Fibroblast of peridontal ligament (primary cell): ENCODE measurements around the gene BLMH.

Source experiments
- DNase-seq: peaks from one replicate; pipeline ENCODE4 v3.0.0-alpha.2; 2010; ENCODE audit errors: extremely low read depth

BLMH gene

GRCh38 chr17:30291543-30292285 is at the start of gene BLMH:
Gene BLMH, minus strand, starts transcription at chr17:30291944. Its CDS starts 125 bp downstream, at chr17:30291819.
- peak; percentile 70 for DNase-seq

- no peak for DNase-seq
These were observed 49.1 kb upstream of the BLMH start for GRCh38 chr17:30340801-30341356.

- DNase-seq, result no peak
These were observed 47.3 kb upstream of the BLMH start for GRCh38 chr17:30339086-30339485.

GRCh38 chr17:30337393-30337999 is 45.8 kb upstream of the BLMH start:
- no peak for DNase-seq

- DNase-seq, result peak; percentile 54
These were observed 44.8 kb upstream of the BLMH start for GRCh38 chr17:30336369-30337171.

- DNase-seq, result no peak
These were observed 42.7 kb upstream of the BLMH start for GRCh38 chr17:30334421-30334820.

GRCh38 chr17:30333503-30334360 is 42.0 kb upstream of the BLMH start, which contains the start of gene TMIGD1:
Gene TMIGD1, minus strand, starts transcription at chr17:30334057. Its CDS starts 1,924 bp downstream, at chr17:30332133.
- no peak for DNase-seq

GRCh38 chr17:30332057-30332542 is 40.4 kb upstream of the BLMH start:
- peak; percentile 49 for DNase-seq

GRCh38 chr17:30326809-30327208 is 35.1 kb upstream of the BLMH start:
- DNase-seq, result no peak

- no peak for DNase-seq
These were observed 33.0 kb upstream of the BLMH start for GRCh38 chr17:30324723-30325122.

- peak; percentile 34 for DNase-seq
These were observed 32.2 kb upstream of the BLMH start for GRCh38 chr17:30323895-30324319.

- no peak for DNase-seq
These were observed 31.6 kb upstream of the BLMH start for GRCh38 chr17:30323262-30323894.

- DNase-seq, result no peak
These were observed 29.6 kb upstream of the BLMH start for GRCh38 chr17:30321314-30321713.

- no peak for DNase-seq
These were observed 26.4 kb upstream of the BLMH start for GRCh38 chr17:30318155-30318554.

- DNase-seq, result no peak
These were observed 25.0 kb upstream of the BLMH start for GRCh38 chr17:30316736-30317135.

GRCh38 chr17:30315106-30315505 is 23.4 kb upstream of the BLMH start:
- no peak for DNase-seq

- DNase-seq, result no peak
These were observed 22.7 kb upstream of the BLMH start for GRCh38 chr17:30314474-30314873.

- DNase-seq, result no peak
These were observed 20.5 kb upstream of the BLMH start for GRCh38 chr17:30312226-30312625.

- DNase-seq, result no peak
These were observed 18.8 kb upstream of the BLMH start for GRCh38 chr17:30310562-30310961.

- DNase-seq, result peak; percentile 59
These were observed 17.8 kb upstream of the BLMH start for GRCh38 chr17:30309591-30309990.

- DNase-seq, result no peak
These were observed 16.7 kb upstream of the BLMH start for GRCh38 chr17:30308406-30308805.
